Measurements from ENCODE around the gene KLF9.
"Not testable (repeated sequence)": the region's sequence is repeated elsewhere in the genome, so short reads cannot be mapped to it uniquely, and the experiment has no call there.

KLF9 gene

DNA sequence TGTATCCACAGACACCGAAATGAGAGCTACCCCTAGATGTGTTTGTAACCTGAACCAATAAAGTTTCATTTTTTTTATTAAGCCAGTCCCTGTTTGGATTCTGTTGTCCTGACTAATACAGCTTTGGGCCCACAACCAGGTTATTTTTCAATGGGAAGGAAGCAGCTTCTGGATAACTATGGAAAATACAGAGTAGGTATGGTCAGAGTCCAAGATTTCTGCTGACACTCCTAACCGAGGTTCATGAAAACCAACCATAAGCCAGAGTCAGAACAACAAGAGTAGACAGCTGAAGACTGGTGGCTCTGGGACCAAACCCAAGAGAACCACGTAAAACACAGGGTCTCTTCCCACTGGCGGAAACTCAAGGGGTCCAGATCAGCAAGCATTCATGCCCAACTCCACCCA, 10.8 kb downstream of the KLF9 start:
- H3K27ac ChIP-seq (ENCODE audit: low read depth, low read length): no peak overlapping the region
- no peaks in the 10 kb centered on the region for H3F3A ChIP-seq (ENCODE audit: insufficient read depth)
- no peaks in the 10 kb centered on the region for H3K36me3 ChIP-seq (ENCODE audit: low read length)
- no peaks in the 10 kb centered on the region for H3K27me3 ChIP-seq (ENCODE audit: low read length)
- no peaks in the 10 kb centered on the region for H3K9me2 ChIP-seq (replicated peaks; ENCODE audit: insufficient read depth, low read length)
- H2AFZ ChIP-seq (ENCODE audit: low read depth, low read length, severe bottlenecking): no peak overlapping the region
- no peak overlapping the region for H3K4me2 ChIP-seq (ENCODE audit: low read depth, low read length, poor library complexity, severe bottlenecking)
- H3K4me3 ChIP-seq (ENCODE audit: insufficient read depth, low read length, poor library complexity, severe bottlenecking): no peak overlapping the region
- no peak for TF ChIP-seq CTCF (IDR thresholded peaks at IDR 0.05; ENCODE audit: insufficient read depth, low read length, poor library complexity, severe bottlenecking)
- TF ChIP-seq EZH2phosphoT487 (conservative IDR thresholded peaks at IDR 0.05; ENCODE audit: low read length): no peak
- no peaks in the 10 kb centered on the region for H3K9me3 ChIP-seq (ENCODE audit: insufficient read depth, low read length)
- no peak overlapping the region for H3K9ac ChIP-seq (ENCODE audit: low read length)
- H4K20me1 ChIP-seq (ENCODE audit: low read depth, low read length): no peaks in the 10 kb centered on the region
- H3K79me2 ChIP-seq (ENCODE audit: insufficient read depth, low read length): no peaks in the 10 kb centered on the region

DNA sequence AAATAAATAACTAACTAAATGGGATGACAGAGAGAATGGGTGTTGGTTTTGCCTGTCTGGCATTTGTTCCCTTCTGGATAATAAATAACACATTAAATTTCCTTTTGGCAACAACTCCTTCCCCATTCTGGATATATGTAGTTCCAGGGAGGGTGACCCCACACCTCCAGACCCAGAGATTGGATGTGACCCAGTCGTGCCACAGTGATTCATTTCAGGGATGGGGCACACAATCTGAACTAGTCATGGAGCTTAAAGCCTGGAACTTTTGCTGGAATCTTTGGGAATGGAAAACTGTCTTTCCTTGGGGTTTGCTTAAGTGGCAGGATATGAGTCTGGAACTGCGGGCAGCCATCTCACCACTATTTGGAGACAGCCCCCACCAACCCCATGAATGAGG, 11.3 kb downstream of the KLF9 start:
- H3K36me3 ChIP-seq (ENCODE audit: low read length): no peaks in the 10 kb centered on the region
- no peaks in the 10 kb centered on the region for H3K9me2 ChIP-seq (replicated peaks; ENCODE audit: insufficient read depth, low read length)
- no peak overlapping the region for H3K4me2 ChIP-seq (ENCODE audit: low read depth, low read length, poor library complexity, severe bottlenecking)
- H4K20me1 ChIP-seq (ENCODE audit: low read depth, low read length): no peaks in the 10 kb centered on the region
- no peaks in the 10 kb centered on the region for H3F3A ChIP-seq (ENCODE audit: insufficient read depth)
- no peak overlapping the region for H3K9ac ChIP-seq (ENCODE audit: low read length)
- H2AFZ ChIP-seq (ENCODE audit: low read depth, low read length, severe bottlenecking): no peak overlapping the region
- no peak overlapping the region for H3K4me3 ChIP-seq (ENCODE audit: insufficient read depth, low read length, poor library complexity, severe bottlenecking)
- H3K27me3 ChIP-seq (ENCODE audit: low read length): no peaks in the 10 kb centered on the region
- no peaks in the 10 kb centered on the region for H3K79me2 ChIP-seq (ENCODE audit: insufficient read depth, low read length)
- no peak overlapping the region for H3K27ac ChIP-seq (ENCODE audit: low read depth, low read length)
- TF ChIP-seq EZH2phosphoT487 (conservative IDR thresholded peaks at IDR 0.05; ENCODE audit: low read length) (no peak), CTCF (IDR thresholded peaks at IDR 0.05; ENCODE audit: insufficient read depth, low read length, poor library complexity, severe bottlenecking) (no peak)
- no peaks in the 10 kb centered on the region for H3K9me3 ChIP-seq (ENCODE audit: insufficient read depth, low read length)

GRCh38 chr9:70402213-70402612, 12.2 kb downstream of the KLF9 start:
- H3K9ac ChIP-seq (ENCODE audit: low read length): no peak overlapping the region
- no peak for TF ChIP-seq CTCF (IDR thresholded peaks at IDR 0.05; ENCODE audit: insufficient read depth, low read length, poor library complexity, severe bottlenecking)
- TF ChIP-seq EZH2phosphoT487 (conservative IDR thresholded peaks at IDR 0.05; ENCODE audit: low read length): no peak
- H3F3A ChIP-seq (ENCODE audit: insufficient read depth): no peaks in the 10 kb centered on the region
- H3K4me2 ChIP-seq (ENCODE audit: low read depth, low read length, poor library complexity, severe bottlenecking): no peak overlapping the region
- no peaks in the 10 kb centered on the region for H3K79me2 ChIP-seq (ENCODE audit: insufficient read depth, low read length)
- no peaks in the 10 kb centered on the region for H3K36me3 ChIP-seq (ENCODE audit: low read length)
- no peak overlapping the region for H3K4me3 ChIP-seq (ENCODE audit: insufficient read depth, low read length, poor library complexity, severe bottlenecking)
- H2AFZ ChIP-seq (ENCODE audit: low read depth, low read length, severe bottlenecking): no peak overlapping the region
- H3K9me3 ChIP-seq (ENCODE audit: insufficient read depth, low read length): no peaks in the 10 kb centered on the region
- no peak overlapping the region for H3K27ac ChIP-seq (ENCODE audit: low read depth, low read length)
- H3K9me2 ChIP-seq (replicated peaks; ENCODE audit: insufficient read depth, low read length): no peaks in the 10 kb centered on the region
- no peaks in the 10 kb centered on the region for H3K27me3 ChIP-seq (ENCODE audit: low read length)
- no peaks in the 10 kb centered on the region for H4K20me1 ChIP-seq (ENCODE audit: low read depth, low read length)

- H3K9me2 ChIP-seq (replicated peaks; ENCODE audit: insufficient read depth, low read length); H3K27me3 ChIP-seq (ENCODE audit: low read length); H3F3A ChIP-seq (ENCODE audit: insufficient read depth); H3K36me3 ChIP-seq (ENCODE audit: low read length); H3K9ac ChIP-seq (ENCODE audit: low read length); H3K79me2 ChIP-seq (ENCODE audit: insufficient read depth, low read length); H2AFZ ChIP-seq (ENCODE audit: low read depth, low read length, severe bottlenecking); H3K4me2 ChIP-seq (ENCODE audit: low read depth, low read length, poor library complexity, severe bottlenecking); H3K27ac ChIP-seq (ENCODE audit: low read depth, low read length); H3K4me3 ChIP-seq (ENCODE audit: insufficient read depth, low read length, poor library complexity, severe bottlenecking); H4K20me1 ChIP-seq (ENCODE audit: low read depth, low read length); H3K9me3 ChIP-seq (ENCODE audit: insufficient read depth, low read length): not testable (repeated sequence)
These were observed 13.2 kb downstream of the KLF9 start for GRCh38 chr9:70401241-70401640.

Measured in SU-DHL-6 (cell line).